H1 (cell line): Measurements from ENCODE around the gene CHFR. TPM values are rescaled to one million over a fixed set of nuclear protein-coding genes. Genes with fewer than 3 reads are reported as not detected.
"Not testable (repeated sequence)": the region's sequence is repeated elsewhere in the genome, so short reads cannot be mapped to it uniquely, and the experiment has no call there.

ENCODE experiments used
- CTCF ChIA-PET: fragments of 300-600 bp; sonication (Branson Sonifier 250); formaldehyde crosslinking; loops from one replicate; lab custom pipeline; 2021; ENCODE audit not compliant: partially characterized antibody; lab: Charles Lee
- POLR2A ChIA-PET: fragments of 300-600 bp; sonication (Branson Sonifier 250); formaldehyde crosslinking; loops from one replicate; lab custom pipeline; 2021; ENCODE audit warnings: inconsistent platforms; ENCODE audit not compliant: partially characterized antibody; lab: Charles Lee
- DNase-seq, 2 experiments: peaks; one replicate each; pipeline versions ENCODE4 v3.0.0 to v3.0.0-alpha.2; 2010 to 2022; ENCODE audit warnings: low spot score in 2 of 2, low read depth in 1 of 2, mixed read lengths in 1 of 2
- FAIRE-seq: peaks from 2 replicates; lab custom pipeline; 2011; peaks lifted over from hg19 to GRCh38; lab: Jason Lieb, UNC
- H2AFZ ChIP-seq: 2 replicates; pipeline ENCODE4 v1.8.1; 2012; ENCODE audit warnings: low read length, inconsistent platforms
- H2AK5ac ChIP-seq: 2 replicates; pipeline ENCODE4 v1.6.1; 2013; ENCODE audit warnings: low read depth, low read length
- H2BK120ac ChIP-seq: replicated peaks from 2 replicates; pipeline ENCODE3; 2013; ENCODE audit warnings: low read depth, low read length, inconsistent platforms
- H2BK12ac ChIP-seq: 2 replicates; pipeline ENCODE4 v1.6.1; 2013; ENCODE audit warnings: low read depth, low read length
- H2BK15ac ChIP-seq: 2 replicates; pipeline ENCODE4 v1.6.1; 2013; ENCODE audit warnings: low read length
- H2BK20ac ChIP-seq: 2 replicates; pipeline ENCODE4 v1.6.1; 2013; ENCODE audit warnings: low read length
- H2BK5ac ChIP-seq: 2 replicates; pipeline ENCODE4 v1.6.1; 2013; ENCODE audit warnings: low read depth, low read length
- H3K14ac ChIP-seq: 2 replicates; pipeline ENCODE4 v1.6.1; 2013; ENCODE audit warnings: inconsistent platforms; ENCODE audit not compliant: insufficient read length
- H3K18ac ChIP-seq: 2 replicates; pipeline ENCODE4 v1.6.1; 2013; ENCODE audit warnings: low read length; ENCODE audit errors: extremely low read depth
- H3K23ac ChIP-seq: 2 replicates; pipeline ENCODE4 v1.6.1; 2013; ENCODE audit warnings: inconsistent platforms; ENCODE audit not compliant: insufficient read length
- H3K23me2 ChIP-seq: 2 replicates; pipeline ENCODE4 v1.6.1; 2013; ENCODE audit warnings: low read depth, low read length
- H3K27ac ChIP-seq: 2 replicates; pipeline ENCODE4 v1.6.1; 2011; ENCODE audit warnings: low read depth, low read length, inconsistent platforms
- H3K27me3 ChIP-seq, 4 experiments: replicated peaks in 1 of 4; 1 replicate in 1 of 4; 2 replicates in 3 of 4; pipeline versions ENCODE4 v1.6.1 to v1.8.1; 2011 to 2013; ENCODE audit warnings: low read length in 3 of 4, mild to moderate bottlenecking in 3 of 4, inconsistent platforms in 2 of 4, mixed read lengths in 2 of 4, moderate library complexity in 1 of 4; ENCODE audit not compliant: control insufficient read depth in 3 of 4, insufficient read depth in 3 of 4; ENCODE audit errors: extremely low read depth in 1 of 4
- H3K36me3 ChIP-seq, 4 experiments: 2 replicates each; pipeline versions ENCODE4 v1.6.1 to v1.8.1; 2011 to 2013; ENCODE audit warnings: mild to moderate bottlenecking in 4 of 4, low read length in 3 of 4, moderate library complexity in 2 of 4, control low read depth in 1 of 4, inconsistent platforms in 1 of 4; ENCODE audit not compliant: insufficient read depth in 4 of 4, control insufficient read depth in 2 of 4
- H3K4ac ChIP-seq: replicated peaks from 2 replicates; pipeline ENCODE3; 2013; ENCODE audit warnings: low read length, low read depth, mixed read lengths, inconsistent platforms; ENCODE audit not compliant: insufficient read length
- H3K4me1 ChIP-seq, 4 experiments: replicated peaks in 1 of 4; 1 replicate in 1 of 4; 2 replicates in 3 of 4; pipeline versions ENCODE4 v1.6.1 to v1.8.1; 2011 to 2013; ENCODE audit warnings: low read length in 3 of 4, inconsistent platforms in 2 of 4, mixed read lengths in 1 of 4; ENCODE audit not compliant: insufficient read depth in 4 of 4, control insufficient read depth in 3 of 4
- H3K4me2 ChIP-seq, 2 experiments: 2 replicates each; pipeline versions ENCODE4 v1.6.1 to v1.8.1; 2011 to 2013; ENCODE audit warnings: low read depth in 2 of 2, low read length in 2 of 2, control low read depth in 1 of 2, inconsistent platforms in 1 of 2, mild to moderate bottlenecking in 1 of 2; ENCODE audit not compliant: insufficient read depth in 1 of 2
- H3K4me3 ChIP-seq, 4 experiments: fragments of 200-600, 300-600 bp in 1 of 4; sonication (generic), shearing (Covaris generic), sonication (Bioruptor Twin) in 1 of 4; 2 replicates each; pipeline versions ENCODE4 v1.5.1 to v1.8.1; 2011 to 2016; ENCODE audit warnings: low read length in 4 of 4, low read depth in 3 of 4, control low read depth in 2 of 4, inconsistent platforms in 2 of 4, mild to moderate bottlenecking in 2 of 4, mixed read lengths in 1 of 4, moderate library complexity in 1 of 4; ENCODE audit not compliant: insufficient read depth in 2 of 4; ENCODE audit errors: extremely low read depth in 1 of 4
- H3K56ac ChIP-seq: replicated peaks from 2 replicates; pipeline ENCODE3; 2013; ENCODE audit warnings: low read depth, mild to moderate bottlenecking, mixed read lengths, low read length, inconsistent platforms; ENCODE audit not compliant: insufficient read length
- H3K79me1 ChIP-seq: 2 replicates; pipeline ENCODE4 v1.6.1; 2013; ENCODE audit warnings: low read depth, low read length, control low read depth
- H3K79me2 ChIP-seq, 2 experiments: 2 replicates each; pipeline versions ENCODE4 v1.6.1 to v1.8.1; 2012 to 2013; ENCODE audit warnings: low read length in 2 of 2, mild to moderate bottlenecking in 2 of 2, inconsistent platforms in 1 of 2; ENCODE audit not compliant: insufficient read depth in 2 of 2, control insufficient read depth in 1 of 2
- H3K9ac ChIP-seq, 4 experiments: replicated peaks in 1 of 4; 1 replicate in 1 of 4; 2 replicates in 3 of 4; pipeline versions ENCODE4 v1.6.1 to v1.8.1; 2011 to 2013; ENCODE audit warnings: low read depth in 3 of 4, low read length in 3 of 4, control low read depth in 2 of 4, mild to moderate bottlenecking in 2 of 4, moderate library complexity in 2 of 4, inconsistent platforms in 1 of 4; ENCODE audit errors: extremely low read depth in 1 of 4
- H3K9me3 ChIP-seq, 2 experiments: 2 replicates each; pipeline versions ENCODE4 v1.6.1 to v1.8.1; 2012 to 2013; ENCODE audit warnings: mild to moderate bottlenecking in 2 of 2, moderate library complexity in 2 of 2, control low read depth in 1 of 2, inconsistent platforms in 1 of 2, low read depth in 1 of 2, low read length in 1 of 2, mixed read lengths in 1 of 2; ENCODE audit not compliant: insufficient read depth in 2 of 2
- H4K20me1 ChIP-seq, 2 experiments: replicated peaks in 1 of 2; 2 replicates each; pipeline versions ENCODE3 to v1.8.1; 2011 to 2013; ENCODE audit warnings: inconsistent platforms in 2 of 2, low read length in 2 of 2, mild to moderate bottlenecking in 1 of 2; ENCODE audit not compliant: insufficient read depth in 2 of 2, control insufficient read depth in 1 of 2
- H4K5ac ChIP-seq: 2 replicates; pipeline ENCODE4 v1.6.1; 2013; ENCODE audit warnings: low read length, low read depth, mixed read lengths, inconsistent platforms; ENCODE audit not compliant: insufficient read length
- H4K8ac ChIP-seq: 2 replicates; pipeline ENCODE4 v1.8.0; 2013; ENCODE audit warnings: mild to moderate bottlenecking, moderate library complexity, low read length, inconsistent platforms; ENCODE audit not compliant: insufficient read depth; ENCODE audit errors: extremely low read depth
- H4K91ac ChIP-seq: replicated peaks from 2 replicates; pipeline ENCODE3; 2013; ENCODE audit warnings: low read length, mixed read lengths, inconsistent platforms; ENCODE audit not compliant: insufficient read length
- WGBS, 2 experiments: shearing (Covaris generic) in 1 of 2; methylation state at CpG; one replicate each; pipeline versions ENCODE4 v1.1.6 to v1.1.7; 2013 to 2015; ENCODE audit warnings: low lambda C conversion rate in 2 of 2, mixed read lengths in 2 of 2, inconsistent platforms in 1 of 2, low coverage in 1 of 2, missing lambda C conversion rate in 1 of 2; ENCODE audit not compliant: insufficient replicate concordance in 2 of 2, insufficient coverage in 1 of 2, insufficient read length in 1 of 2; ENCODE audit errors: extremely low coverage in 1 of 2, missing lambda C conversion rate in 1 of 2; 5-methylcytosine and 5-hydroxymethylcytosine counted together
- polyA plus RNA-seq, 7 experiments: library from polyadenylated mRNA; depleted of rRNA in 3 of 7; stranded (reverse) in 5 of 7; unstranded in 2 of 7; fragments of >200 nt in 5 of 7; fragments of 200-250 nt in 2 of 7; gene quantifications; 1 replicate in 5 of 7; 2 replicates in 1 of 7; 4 replicates in 1 of 7; pipeline versions ENCODE4 v1.2.1 to v1.2.3, GENCODE V29; 2011 to 2013; ENCODE audit warnings: missing spikeins in 2 of 7, mixed read lengths in 2 of 7
- total RNA-seq: library from RNA; stranded (reverse); fragmentation: NEBNext Ultra II Directional; extraction: Animal tissue kit (Norgen Biotek cat#: 25700); gene quantifications from 2 replicates; pipeline ENCODE4 v1.2.1, GENCODE V29; 2021

Gene CHFR
- total and polyA plus RNA-seq, 2 of the 8 experiments (the other 6 are each of a cell fraction or from before 2014, with no cell fraction given) = 31.4 to 44.6 TPM

- H3K56ac ChIP-seq, CTCF ChIA-PET, H4K20me1 ChIP-seq, H2BK20ac ChIP-seq, H3K14ac ChIP-seq, H3K4me1 ChIP-seq, H3K79me1 ChIP-seq, H3K4me3 ChIP-seq, H2AFZ ChIP-seq, H3K18ac ChIP-seq, H3K4me2 ChIP-seq, DNase-seq, H2BK5ac ChIP-seq, H3K27ac ChIP-seq, H3K27me3 ChIP-seq, H3K23me2 ChIP-seq, H4K91ac ChIP-seq, H2BK12ac ChIP-seq, POLR2A ChIA-PET, H3K9me3 ChIP-seq, H2BK120ac ChIP-seq, H2AK5ac ChIP-seq, H2BK15ac ChIP-seq, H3K79me2 ChIP-seq, FAIRE-seq, H4K5ac ChIP-seq, H3K9ac ChIP-seq, H3K4ac ChIP-seq, H3K23ac ChIP-seq: not testable (repeated sequence)
- WGBS, 2 experiments = 91% methylated on average over 20 of the region's 30 CpGs; no CpG with 5 or more reads in 1 of the 2 experiments
- H3K36me3 ChIP-seq = peaks cover 0 to 20% (median 6%) of the 10 kb centered on the region in 4 experiments; a peak in 7 of 8 replicates
- H4K8ac ChIP-seq = peak overlapping the region; percentile 22; the same call in 1 of the 2 replicates
These were observed 51.2 kb downstream of the CHFR start for GRCh38 chr12:132836230-132836629.
